ENCODE results near the gene RACGAP1.
"Not testable (repeated sequence)": the region's sequence is repeated elsewhere in the genome, so short reads cannot be mapped to it uniquely, and the experiment has no call there.

RACGAP1 gene

GRCh38 chr12:50005175-50005574 lies 20.1 kb downstream of the RACGAP1 start:
- TF ChIP-seq GATA1 (IDR thresholded peaks at IDR 0.05; ENCODE audit: low read depth, low read length) = no peak
- no peak for TF ChIP-seq POLR2A (IDR thresholded peaks at IDR 0.05; ENCODE audit: low read length)
- no peak for DNase-seq

- TF ChIP-seq GATA1 (IDR thresholded peaks at IDR 0.05; ENCODE audit: low read depth, low read length) (no peak), POLR2A (IDR thresholded peaks at IDR 0.05; ENCODE audit: low read length) (no peak)
- DNase-seq = no peak
Measured at GRCh38 chr12:50004696-50005095, 20.6 kb downstream of the RACGAP1 start.

GRCh38 chr12:50003595-50003994 lies 21.7 kb downstream of the RACGAP1 start:
- no peak for DNase-seq
- TF ChIP-seq GATA1 (IDR thresholded peaks at IDR 0.05; ENCODE audit: low read depth, low read length) (no peak), POLR2A (IDR thresholded peaks at IDR 0.05; ENCODE audit: low read length) (no peak)

GRCh38 chr12:49998453-49998852 lies 26.8 kb downstream of the RACGAP1 start:
- TF ChIP-seq GATA1 (IDR thresholded peaks at IDR 0.05; ENCODE audit: low read depth, low read length) (no peak), POLR2A (IDR thresholded peaks at IDR 0.05; ENCODE audit: low read length) (no peak)
- no peak for DNase-seq

- DNase-seq = no peak
- no peak for TF ChIP-seq POLR2A (IDR thresholded peaks at IDR 0.05; ENCODE audit: low read length)
- TF ChIP-seq GATA1 (IDR thresholded peaks at IDR 0.05; ENCODE audit: low read depth, low read length) = no peak
Measured at GRCh38 chr12:49990273-49990672, 35.0 kb downstream of the RACGAP1 start.

- not testable (repeated sequence) for DNase-seq
Measured at GRCh38 chr12:49989400-49989799, 35.9 kb downstream of the RACGAP1 start.

GRCh38 chr12:49987625-49988303 lies 37.5 kb downstream of the RACGAP1 start:
- no peak for TF ChIP-seq GATA1 (IDR thresholded peaks at IDR 0.05; ENCODE audit: low read depth, low read length)
- TF ChIP-seq POLR2A (IDR thresholded peaks at IDR 0.05; ENCODE audit: low read length) = no peak
- no peak for DNase-seq

- not testable (repeated sequence) for DNase-seq
Measured at GRCh38 chr12:49986476-49986875, 38.8 kb downstream of the RACGAP1 start.

- TF ChIP-seq POLR2A (IDR thresholded peaks at IDR 0.05; ENCODE audit: low read length) = no peak
- no peak for TF ChIP-seq GATA1 (IDR thresholded peaks at IDR 0.05; ENCODE audit: low read depth, low read length)
- DNase-seq = no peak
Measured at GRCh38 chr12:49985981-49986380, 39.3 kb downstream of the RACGAP1 start.

GRCh38 chr12:49984476-49985359 lies 40.6 kb downstream of the RACGAP1 start:
- TF ChIP-seq POLR2A (IDR thresholded peaks at IDR 0.05; ENCODE audit: low read length) (no peak), GATA1 (IDR thresholded peaks at IDR 0.05; ENCODE audit: low read depth, low read length) (no peak)
- no peak for DNase-seq

GRCh38 chr12:49983892-49984291 lies 41.4 kb downstream of the RACGAP1 start:
- DNase-seq = peak; percentile 56 to 77
- TF ChIP-seq POLR2A (IDR thresholded peaks at IDR 0.05; ENCODE audit: low read length) (no peak), GATA1 (IDR thresholded peaks at IDR 0.05; ENCODE audit: low read depth, low read length) (no peak)

- DNase-seq = peak; percentile 17 to 66
- TF ChIP-seq POLR2A (IDR thresholded peaks at IDR 0.05; ENCODE audit: low read length) = no peak
- no peak for TF ChIP-seq GATA1 (IDR thresholded peaks at IDR 0.05; ENCODE audit: low read depth, low read length)
Measured at GRCh38 chr12:49982246-49983087, 42.8 kb downstream of the RACGAP1 start.

GRCh38 chr12:49980501-49981349 lies 44.6 kb downstream of the RACGAP1 start:
- TF ChIP-seq POLR2A (IDR thresholded peaks at IDR 0.05; ENCODE audit: low read length) (no peak), GATA1 (IDR thresholded peaks at IDR 0.05; ENCODE audit: low read depth, low read length) (no peak)
- DNase-seq = peak; percentile 49 to 62
